ENCODE measurements around the gene OGN.

- TF ChIP-seq, protein P1, sequence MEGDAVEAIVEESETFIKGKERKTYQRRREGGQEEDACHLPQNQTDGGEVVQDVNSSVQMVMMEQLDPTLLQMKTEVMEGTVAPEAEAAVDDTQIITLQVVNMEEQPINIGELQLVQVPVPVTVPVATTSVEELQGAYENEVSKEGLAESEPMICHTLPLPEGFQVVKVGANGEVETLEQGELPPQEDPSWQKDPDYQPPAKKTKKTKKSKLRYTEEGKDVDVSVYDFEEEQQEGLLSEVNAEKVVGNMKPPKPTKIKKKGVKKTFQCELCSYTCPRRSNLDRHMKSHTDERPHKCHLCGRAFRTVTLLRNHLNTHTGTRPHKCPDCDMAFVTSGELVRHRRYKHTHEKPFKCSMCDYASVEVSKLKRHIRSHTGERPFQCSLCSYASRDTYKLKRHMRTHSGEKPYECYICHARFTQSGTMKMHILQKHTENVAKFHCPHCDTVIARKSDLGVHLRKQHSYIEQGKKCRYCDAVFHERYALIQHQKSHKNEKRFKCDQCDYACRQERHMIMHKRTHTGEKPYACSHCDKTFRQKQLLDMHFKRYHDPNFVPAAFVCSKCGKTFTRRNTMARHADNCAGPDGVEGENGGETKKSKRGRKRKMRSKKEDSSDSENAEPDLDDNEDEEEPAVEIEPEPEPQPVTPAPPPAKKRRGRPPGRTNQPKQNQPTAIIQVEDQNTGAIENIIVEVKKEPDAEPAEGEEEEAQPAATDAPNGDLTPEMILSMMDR (IDR thresholded peaks at IDR 0.05; ENCODE audit: poor library complexity): no peak
- TF ChIP-seq EZH2 (IDR thresholded peaks at IDR 0.05; ENCODE audit: borderline replicate concordance): no peak
Observed at GRCh38 chr9:92408747-92409478, 4.5 kb upstream of the OGN start.
